Neuron (in vitro differentiated cells): ENCODE data around the gene CGB1.
"Not testable (repeated sequence)": the region's sequence is repeated elsewhere in the genome, so short reads cannot be mapped to it uniquely, and the experiment has no call there.

Experiments
- H2AFZ ChIP-seq: one replicate; pipeline ENCODE4 v1.6.1; 2013; ENCODE audit warnings: low read depth, mild to moderate bottlenecking, inconsistent platforms, low read length, moderate library complexity
- H3K27me3 ChIP-seq: one replicate; pipeline ENCODE4 v1.6.1; 2013; ENCODE audit warnings: low read length; ENCODE audit not compliant: insufficient read depth
- H3K36me3 ChIP-seq: one replicate; pipeline ENCODE4 v1.6.1; 2013; ENCODE audit warnings: low read length; ENCODE audit not compliant: insufficient read depth
- H3K4me1 ChIP-seq: one replicate; pipeline ENCODE4 v1.6.1; 2013; ENCODE audit warnings: low read length; ENCODE audit not compliant: insufficient read depth
- H3K4me3 ChIP-seq: 2 replicates; pipeline ENCODE4 v1.5.1; 2013; ENCODE audit warnings: mild to moderate bottlenecking, low read length, moderate library complexity
- H3K9me3 ChIP-seq: one replicate; pipeline ENCODE4 v1.6.1; 2013; ENCODE audit warnings: low read length

The CGB1 gene

GRCh38 chr19:49025599-49025998 lies 11.1 kb downstream of the CGB1 start:
- H3K4me3 ChIP-seq, H2AFZ ChIP-seq, H3K9me3 ChIP-seq, H3K27me3 ChIP-seq, H3K4me1 ChIP-seq, H3K36me3 ChIP-seq: not testable (repeated sequence)

DNA sequence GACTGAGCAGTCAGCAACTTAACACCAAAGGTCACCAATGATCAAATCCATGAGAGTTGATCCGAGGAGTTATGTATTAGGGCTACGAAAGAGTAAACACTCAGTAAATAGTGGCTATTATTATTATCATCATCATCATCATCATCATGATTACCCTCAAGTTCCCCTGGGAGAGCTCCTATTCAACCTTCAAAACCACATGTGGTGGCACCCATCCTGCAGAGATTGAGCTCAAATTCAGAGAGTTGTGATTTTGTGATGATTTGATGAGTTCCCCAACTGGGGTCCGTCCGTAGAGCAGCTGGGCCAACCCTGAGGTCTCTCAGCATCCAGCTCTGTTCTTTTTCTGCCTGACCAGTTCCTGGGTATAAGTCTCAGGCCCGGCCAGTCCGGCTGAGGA lies 11.6 kb downstream of the CGB1 start:
- H3K9me3 ChIP-seq, H3K4me1 ChIP-seq, H3K4me3 ChIP-seq, H3K36me3 ChIP-seq, H3K27me3 ChIP-seq, H2AFZ ChIP-seq: not testable (repeated sequence)

DNA sequence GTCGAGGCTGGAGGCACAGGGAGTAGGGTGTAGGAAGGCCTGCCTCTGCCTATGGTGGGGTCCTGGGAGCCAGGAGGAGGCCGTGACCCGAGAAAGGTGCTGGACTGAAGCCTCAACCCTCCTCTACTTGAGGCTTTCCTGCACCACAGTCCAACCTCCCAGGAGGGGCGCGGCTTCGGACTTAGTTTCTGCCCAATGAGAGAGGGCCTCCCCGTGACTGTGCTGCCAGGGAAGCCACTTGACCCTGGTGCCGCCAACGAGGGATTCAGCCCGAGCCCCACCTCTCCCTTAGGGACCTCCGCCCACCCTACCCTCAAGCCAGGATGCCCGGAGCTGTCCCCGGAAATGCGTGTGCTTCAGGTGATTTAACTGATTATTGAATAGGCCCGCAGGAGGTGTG lies 12.5 kb downstream of the CGB1 start, which contains the start of gene CGB3:
Gene CGB3 (minus strand): TSS at position 101 of the 400 bp plus-strand sequence. CDS start 362 bp downstream, outside the sequence.
- H3K27me3 ChIP-seq, result not testable (repeated sequence)

DNA sequence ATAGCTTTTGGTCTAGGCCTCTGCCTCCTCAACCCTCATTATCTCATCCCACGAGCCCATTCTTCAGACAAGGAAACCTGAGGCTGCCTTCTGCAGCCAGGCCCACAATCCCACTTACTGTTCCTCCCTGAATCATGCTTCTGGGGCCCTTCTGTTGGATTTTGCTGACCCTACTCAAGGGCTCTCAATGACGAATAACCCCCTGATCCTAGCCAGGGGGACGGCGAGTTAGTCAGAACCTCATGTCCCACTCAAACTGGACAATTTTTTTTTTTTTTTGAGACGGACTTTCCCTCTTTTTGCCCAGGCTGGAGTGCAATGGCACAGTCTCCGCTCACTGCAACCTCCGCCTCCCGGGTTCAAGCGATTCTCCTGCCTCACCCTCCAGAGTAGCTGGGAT lies 14.6 kb downstream of the CGB1 start:
- Histone ChIP-seq H3K4me3 (no peak overlapping the region), H3K36me3 (peaks cover 2% of the 10 kb centered on the region), H3K27me3 (no peaks in the 10 kb centered on the region), H3K9me3 (peaks cover 9% of the 10 kb centered on the region), H2AFZ (no peak overlapping the region), H3K4me1 (peaks cover 3% of the 10 kb centered on the region)

More for the DNA sequence above, 12.5 kb downstream of the CGB1 start, which contains the start of gene CGB3:
- not testable (repeated sequence) for H2AFZ ChIP-seq, H3K9me3 ChIP-seq, H3K4me1 ChIP-seq, H3K4me3 ChIP-seq, H3K36me3 ChIP-seq

GRCh38 chr19:49020931-49021895 lies 15.5 kb downstream of the CGB1 start:
- Histone ChIP-seq H2AFZ (no peak overlapping the region), H3K4me3 (no peak overlapping the region), H3K9me3 (peaks cover 11% of the 10 kb centered on the region), H3K4me1 (peaks cover 3% of the 10 kb centered on the region), H3K36me3 (peaks cover 9% of the 10 kb centered on the region), H3K27me3 (no peaks in the 10 kb centered on the region)

GRCh38 chr19:49020342-49020741 lies 16.4 kb downstream of the CGB1 start:
- Histone ChIP-seq H3K27me3 (no peaks in the 10 kb centered on the region), H3K4me3 (no peak overlapping the region), H2AFZ (no peak overlapping the region), H3K9me3 (peaks cover 16% of the 10 kb centered on the region), H3K36me3 (peaks cover 18% of the 10 kb centered on the region), H3K4me1 (peaks cover 3% of the 10 kb centered on the region)

DNA sequence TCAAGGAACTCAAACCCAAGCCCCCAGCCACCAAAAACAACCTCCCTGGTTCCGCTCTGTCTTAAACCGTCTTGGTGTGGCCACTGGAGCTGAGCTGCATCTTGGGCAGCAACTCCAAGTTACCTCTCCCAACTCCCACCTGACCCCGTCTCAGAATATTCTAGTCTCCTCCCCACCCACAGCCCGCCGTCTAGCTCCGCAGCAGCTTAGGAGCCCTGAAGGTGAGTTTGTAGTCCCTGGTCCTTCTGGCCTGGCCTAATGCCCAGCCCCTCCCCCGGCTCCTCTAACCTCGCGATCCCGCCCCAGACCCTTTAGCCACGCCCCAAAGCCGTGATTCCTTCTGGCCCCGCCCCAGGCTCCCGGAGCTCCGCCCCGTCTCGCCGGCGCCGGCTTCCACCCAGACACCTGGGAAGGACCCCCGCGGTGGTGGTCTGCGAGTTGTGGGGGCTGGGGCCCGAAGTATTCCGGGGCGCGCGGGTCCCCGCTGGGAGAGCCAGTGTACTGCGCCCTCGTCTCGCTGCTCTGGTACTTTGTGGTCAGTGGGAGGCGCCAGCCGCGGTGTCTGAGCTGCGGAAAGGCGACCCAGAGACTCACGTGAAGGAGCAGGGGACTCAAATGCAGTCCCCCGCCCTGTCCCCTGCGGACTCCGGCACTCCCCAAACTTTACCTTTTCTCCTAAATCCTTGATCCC lies 17.3 kb downstream of the CGB1 start:
- peaks cover 3% of the 10 kb centered on the region for H3K4me1 ChIP-seq
- peaks cover 27% of the 10 kb centered on the region for H3K36me3 ChIP-seq
- H3K4me3 ChIP-seq, result no peak overlapping the region
- H3K9me3 ChIP-seq, result peaks cover 16% of the 10 kb centered on the region
- no peaks in the 10 kb centered on the region for H3K27me3 ChIP-seq
- no peak overlapping the region for H2AFZ ChIP-seq

GRCh38 chr19:49018388-49019241 lies 18.1 kb downstream of the CGB1 start:
- peaks cover 34% of the 10 kb centered on the region for H3K36me3 ChIP-seq
- peaks cover 16% of the 10 kb centered on the region for H3K9me3 ChIP-seq
- not testable (repeated sequence) for H2AFZ ChIP-seq, H3K4me3 ChIP-seq, H3K4me1 ChIP-seq, H3K27me3 ChIP-seq

DNA sequence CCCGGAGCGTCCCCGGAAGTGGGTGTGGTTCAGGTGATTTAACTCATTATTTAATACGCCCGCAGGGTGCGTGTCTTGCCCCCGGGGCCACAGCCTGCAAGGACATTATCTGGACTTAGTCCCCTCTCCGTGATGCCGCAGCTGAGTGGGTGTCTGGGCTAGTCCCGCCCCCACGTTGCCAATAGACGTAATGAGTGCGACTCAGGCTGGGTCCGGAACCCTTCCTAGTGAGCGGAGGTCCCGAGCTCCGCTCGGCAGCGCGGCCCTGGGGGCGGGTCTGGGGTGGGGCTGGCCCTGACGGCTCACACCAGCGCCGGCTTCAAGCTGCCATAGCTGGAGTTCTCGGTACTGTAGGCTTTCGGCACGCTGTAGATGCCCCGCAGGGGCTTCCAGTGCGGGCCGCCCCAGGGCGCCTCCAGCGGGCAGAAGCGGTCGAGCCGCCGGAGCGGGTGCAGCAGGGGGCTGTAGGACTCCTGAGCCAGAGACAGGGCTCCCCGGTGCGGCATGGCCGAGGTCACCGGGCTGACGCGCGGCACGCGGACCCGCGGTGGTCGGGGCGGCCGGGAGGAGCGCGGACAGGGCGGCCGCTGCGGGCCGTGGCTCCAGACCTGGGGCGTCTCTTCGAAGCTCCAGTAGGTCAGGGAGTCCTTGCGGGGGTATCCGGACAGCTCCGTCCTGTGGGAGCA lies 18.9 kb downstream of the CGB1 start:
- no peak overlapping the region for H2AFZ ChIP-seq
- peaks cover 16% of the 10 kb centered on the region for H3K9me3 ChIP-seq
- H3K4me3 ChIP-seq, result no peak overlapping the region
- H3K36me3 ChIP-seq, result peaks cover 34% of the 10 kb centered on the region
- peaks cover 3% of the 10 kb centered on the region for H3K4me1 ChIP-seq
- no peaks in the 10 kb centered on the region for H3K27me3 ChIP-seq

DNA sequence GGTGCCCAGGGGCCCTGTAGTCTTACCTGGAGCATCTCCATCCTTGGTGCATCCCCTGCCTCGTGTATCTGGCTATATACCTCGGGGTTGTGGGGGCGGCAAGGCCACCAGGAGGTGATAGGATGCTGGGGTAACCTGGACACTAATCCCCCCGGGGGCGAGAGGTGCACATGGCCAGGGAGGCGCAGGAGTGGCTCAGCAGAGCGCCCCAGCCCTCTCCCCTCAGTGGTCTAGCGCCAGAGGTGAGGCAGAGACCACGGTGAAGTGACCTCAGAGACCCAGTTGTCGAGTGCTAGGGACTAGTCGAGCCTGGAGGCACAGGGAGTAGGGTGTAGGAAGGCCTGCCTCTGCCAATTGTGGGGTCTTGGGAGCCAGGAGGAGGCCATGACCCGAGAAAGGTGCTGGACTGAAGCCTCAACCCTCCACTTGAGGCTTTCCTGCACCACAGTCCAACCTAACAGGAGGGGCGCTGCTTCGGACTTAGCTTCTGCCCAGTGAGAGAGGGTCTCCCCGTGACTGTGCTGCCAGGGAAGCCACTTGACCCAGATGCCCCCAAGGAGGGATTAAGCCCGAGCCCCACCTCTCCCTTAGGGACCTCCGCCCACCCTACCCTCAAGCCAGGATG lies 19.5 kb downstream of the CGB1 start, which contains the start of gene LHB:
Gene LHB (minus strand): TSS at position 51 of the 625 bp plus-strand sequence. CDS start 10 bp downstream, at position 41.
- peaks cover 40% of the 10 kb centered on the region for H3K36me3 ChIP-seq
- H3K27me3 ChIP-seq, result no peaks in the 10 kb centered on the region
- no peak within 1 kb of the TSS for H3K4me3 ChIP-seq
- H3K9me3 ChIP-seq, result peaks cover 16% of the 10 kb centered on the region
- no peak within 1 kb of the TSS for H2AFZ ChIP-seq
- H3K4me1 ChIP-seq, result peaks cover 3% of the 10 kb centered on the region

DNA sequence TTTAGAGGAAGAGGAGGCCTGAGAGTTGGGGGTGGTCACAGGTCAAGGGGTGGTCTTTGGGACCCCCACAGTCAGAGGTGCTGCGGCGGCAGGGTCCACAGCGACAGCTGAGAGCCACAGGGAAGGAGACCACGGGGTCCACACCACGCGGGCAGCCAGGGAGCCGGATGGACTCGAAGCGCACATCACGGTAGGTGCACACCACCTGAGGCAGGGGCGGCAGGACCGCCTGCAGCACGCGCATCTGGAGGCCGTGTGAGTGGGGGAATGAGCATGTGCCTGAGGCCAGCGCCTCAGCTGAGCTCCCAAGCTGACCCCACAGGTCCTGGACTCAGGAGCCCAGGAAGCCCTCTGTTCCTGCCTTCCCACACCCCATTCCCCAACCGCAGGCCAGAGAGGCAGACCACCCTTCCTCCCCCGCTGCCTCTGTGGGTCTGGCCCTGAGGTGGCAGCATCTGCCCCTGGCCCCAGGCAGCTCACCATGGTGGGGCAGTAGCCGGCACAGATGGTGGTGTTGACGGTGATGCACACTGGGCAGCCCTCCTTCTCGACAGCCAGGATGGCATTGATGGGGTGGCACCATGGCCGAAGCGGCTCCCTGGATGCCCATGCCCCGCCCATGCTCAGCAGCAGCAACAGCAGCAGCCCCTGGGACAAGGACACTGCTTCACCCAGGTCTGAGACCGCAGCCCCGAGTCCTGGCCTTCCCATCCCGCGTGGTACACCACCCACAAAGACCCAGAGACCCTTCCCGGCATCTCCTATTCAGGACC lies 20.4 kb downstream of the CGB1 start:
- Histone ChIP-seq H3K9me3 (peaks cover 16% of the 10 kb centered on the region), H3K36me3 (peaks cover 48% of the 10 kb centered on the region), H3K4me3 (no peak overlapping the region), H3K4me1 (peaks cover 3% of the 10 kb centered on the region), H3K27me3 (no peaks in the 10 kb centered on the region), H2AFZ (no peak overlapping the region)
